Measurements from ENCODE around the gene TMEM44.

The TMEM44 gene

GRCh38 chr3:194624956-194625355, 8.3 kb downstream of the TMEM44 start:
- Mint-ChIP-seq H3K27me3 (no peaks in the 10 kb centered on the region), H3K4me1 (no peaks in the 10 kb centered on the region), H3K9me3 (no peaks in the 10 kb centered on the region), H3K36me3 (no peaks in the 10 kb centered on the region), H3K27ac (no peak overlapping the region), H3K4me3 (no peak overlapping the region)

- H3K27me3 Mint-ChIP-seq, result no peaks in the 10 kb centered on the region
- H3K4me1 Mint-ChIP-seq, result no peaks in the 10 kb centered on the region
These were observed 9.5 kb downstream of the TMEM44 start for GRCh38 chr3:194623449-194624290.

GRCh38 chr3:194622621-194623340, 10.4 kb downstream of the TMEM44 start:
- Mint-ChIP-seq H3K27me3 (no peaks in the 10 kb centered on the region), H3K9me3 (no peaks in the 10 kb centered on the region), H3K4me1 (no peaks in the 10 kb centered on the region), H3K36me3 (no peaks in the 10 kb centered on the region), H3K27ac (no peak overlapping the region), H3K4me3 (no peak overlapping the region)

More at GRCh38 chr3:194623449-194624290, 9.5 kb downstream of the TMEM44 start:
- Mint-ChIP-seq H3K36me3 (no peaks in the 10 kb centered on the region), H3K9me3 (no peaks in the 10 kb centered on the region), H3K4me3 (no peak overlapping the region), H3K27ac (no peak overlapping the region)

- Mint-ChIP-seq H3K36me3 (no peaks in the 10 kb centered on the region), H3K4me3 (no peak overlapping the region), H3K27ac (no peak overlapping the region), H3K27me3 (no peaks in the 10 kb centered on the region), H3K9me3 (no peaks in the 10 kb centered on the region), H3K4me1 (no peaks in the 10 kb centered on the region)
These were observed 11.3 kb downstream of the TMEM44 start for GRCh38 chr3:194621947-194622346.

- H3K27me3 Mint-ChIP-seq, result no peaks in the 10 kb centered on the region
- no peaks in the 10 kb centered on the region for H3K9me3 Mint-ChIP-seq
- no peak overlapping the region for H3K4me3 Mint-ChIP-seq
- H3K4me1 Mint-ChIP-seq, result no peaks in the 10 kb centered on the region
- H3K36me3 Mint-ChIP-seq, result no peaks in the 10 kb centered on the region
- no peak overlapping the region for H3K27ac Mint-ChIP-seq
These were observed 13.0 kb downstream of the TMEM44 start for GRCh38 chr3:194620196-194620595.

GRCh38 chr3:194619741-194620140, 13.5 kb downstream of the TMEM44 start:
- Mint-ChIP-seq H3K4me1 (no peaks in the 10 kb centered on the region), H3K27me3 (no peaks in the 10 kb centered on the region), H3K36me3 (no peaks in the 10 kb centered on the region), H3K27ac (no peak overlapping the region), H3K9me3 (no peaks in the 10 kb centered on the region), H3K4me3 (no peak overlapping the region)

- Mint-ChIP-seq H3K9me3 (no peaks in the 10 kb centered on the region), H3K36me3 (no peaks in the 10 kb centered on the region), H3K27me3 (no peaks in the 10 kb centered on the region), H3K27ac (no peak overlapping the region), H3K4me3 (no peak overlapping the region), H3K4me1 (no peaks in the 10 kb centered on the region)
These were observed 14.2 kb downstream of the TMEM44 start for GRCh38 chr3:194618858-194619608.

GRCh38 chr3:194617827-194618226, 15.4 kb downstream of the TMEM44 start:
- H3K9me3 Mint-ChIP-seq, result no peaks in the 10 kb centered on the region
- no peak overlapping the region for H3K27ac Mint-ChIP-seq
- no peaks in the 10 kb centered on the region for H3K27me3 Mint-ChIP-seq
- H3K4me1 Mint-ChIP-seq, result no peaks in the 10 kb centered on the region
- no peaks in the 10 kb centered on the region for H3K36me3 Mint-ChIP-seq
- no peak overlapping the region for H3K4me3 Mint-ChIP-seq

- no peaks in the 10 kb centered on the region for H3K9me3 Mint-ChIP-seq
- no peak overlapping the region for H3K27ac Mint-ChIP-seq
- no peaks in the 10 kb centered on the region for H3K27me3 Mint-ChIP-seq
These were observed 16.0 kb downstream of the TMEM44 start for GRCh38 chr3:194617143-194617671.

GRCh38 chr3:194615226-194615625, 18.0 kb downstream of the TMEM44 start:
- Mint-ChIP-seq H3K9me3 (no peaks in the 10 kb centered on the region), H3K4me1 (no peaks in the 10 kb centered on the region), H3K27me3 (no peaks in the 10 kb centered on the region), H3K36me3 (no peaks in the 10 kb centered on the region), H3K4me3 (no peak overlapping the region), H3K27ac (no peak overlapping the region)

More at GRCh38 chr3:194617143-194617671, 16.0 kb downstream of the TMEM44 start:
- no peak overlapping the region for H3K4me3 Mint-ChIP-seq
- H3K4me1 Mint-ChIP-seq, result no peaks in the 10 kb centered on the region
- no peaks in the 10 kb centered on the region for H3K36me3 Mint-ChIP-seq

- Mint-ChIP-seq H3K9me3 (no peaks in the 10 kb centered on the region), H3K36me3 (no peaks in the 10 kb centered on the region), H3K27me3 (no peaks in the 10 kb centered on the region), H3K4me1 (no peaks in the 10 kb centered on the region), H3K4me3 (no peak overlapping the region), H3K27ac (no peak overlapping the region)
These were observed 21.0 kb downstream of the TMEM44 start for GRCh38 chr3:194612221-194612620.

- no peaks in the 10 kb centered on the region for H3K9me3 Mint-ChIP-seq
- no peaks in the 10 kb centered on the region for H3K4me1 Mint-ChIP-seq
- no peak overlapping the region for H3K4me3 Mint-ChIP-seq
- H3K27ac Mint-ChIP-seq, result no peak overlapping the region
- H3K27me3 Mint-ChIP-seq, result no peaks in the 10 kb centered on the region
- no peaks in the 10 kb centered on the region for H3K36me3 Mint-ChIP-seq
These were observed 22.5 kb downstream of the TMEM44 start for GRCh38 chr3:194610689-194611088.

GRCh38 chr3:194609601-194610000, 23.6 kb downstream of the TMEM44 start:
- no peaks in the 10 kb centered on the region for H3K27me3 Mint-ChIP-seq
- H3K4me3 Mint-ChIP-seq, result no peak overlapping the region

GRCh38 chr3:194608981-194609380, 24.2 kb downstream of the TMEM44 start:
- Mint-ChIP-seq H3K27ac (no peak overlapping the region), H3K9me3 (no peaks in the 10 kb centered on the region), H3K36me3 (no peaks in the 10 kb centered on the region), H3K4me3 (no peak overlapping the region), H3K27me3 (no peaks in the 10 kb centered on the region), H3K4me1 (no peaks in the 10 kb centered on the region)

More at GRCh38 chr3:194609601-194610000, 23.6 kb downstream of the TMEM44 start:
- Mint-ChIP-seq H3K36me3 (no peaks in the 10 kb centered on the region), H3K27ac (peak overlapping the region; percentile 11), H3K9me3 (no peaks in the 10 kb centered on the region), H3K4me1 (no peaks in the 10 kb centered on the region)

- H3K9me3 Mint-ChIP-seq, result no peaks in the 10 kb centered on the region
- no peak overlapping the region for H3K27ac Mint-ChIP-seq
- H3K27me3 Mint-ChIP-seq, result no peaks in the 10 kb centered on the region
- H3K36me3 Mint-ChIP-seq, result no peaks in the 10 kb centered on the region
- no peak overlapping the region for H3K4me3 Mint-ChIP-seq
- no peaks in the 10 kb centered on the region for H3K4me1 Mint-ChIP-seq
These were observed 25.4 kb downstream of the TMEM44 start for GRCh38 chr3:194607592-194608389.
